HG03159 (cell line): Measurements from ENCODE around the gene GOSR1.
"Not testable (repeated sequence)": the region's sequence is repeated elsewhere in the genome, so short reads cannot be mapped to it uniquely, and the experiment has no call there.

Source experiments
- ATAC-seq: cut with Tn5 transposase; IDR thresholded peaks from one replicate; pipeline ENCODE4 v1.9.1; 2021; ENCODE audit warnings: mild to moderate bottlenecking, moderate library complexity; ENCODE audit not compliant: unreplicated experiment

GOSR1 gene

GRCh38 chr17:30573603-30574175, 96.5 kb downstream of the GOSR1 start:
- ATAC-seq, result no peak

GRCh38 chr17:30574309-30574708, 97.1 kb downstream of the GOSR1 start:
- ATAC-seq, result not testable (repeated sequence)

GRCh38 chr17:30574806-30575205, 97.6 kb downstream of the GOSR1 start:
- not testable (repeated sequence) for ATAC-seq

DNA sequence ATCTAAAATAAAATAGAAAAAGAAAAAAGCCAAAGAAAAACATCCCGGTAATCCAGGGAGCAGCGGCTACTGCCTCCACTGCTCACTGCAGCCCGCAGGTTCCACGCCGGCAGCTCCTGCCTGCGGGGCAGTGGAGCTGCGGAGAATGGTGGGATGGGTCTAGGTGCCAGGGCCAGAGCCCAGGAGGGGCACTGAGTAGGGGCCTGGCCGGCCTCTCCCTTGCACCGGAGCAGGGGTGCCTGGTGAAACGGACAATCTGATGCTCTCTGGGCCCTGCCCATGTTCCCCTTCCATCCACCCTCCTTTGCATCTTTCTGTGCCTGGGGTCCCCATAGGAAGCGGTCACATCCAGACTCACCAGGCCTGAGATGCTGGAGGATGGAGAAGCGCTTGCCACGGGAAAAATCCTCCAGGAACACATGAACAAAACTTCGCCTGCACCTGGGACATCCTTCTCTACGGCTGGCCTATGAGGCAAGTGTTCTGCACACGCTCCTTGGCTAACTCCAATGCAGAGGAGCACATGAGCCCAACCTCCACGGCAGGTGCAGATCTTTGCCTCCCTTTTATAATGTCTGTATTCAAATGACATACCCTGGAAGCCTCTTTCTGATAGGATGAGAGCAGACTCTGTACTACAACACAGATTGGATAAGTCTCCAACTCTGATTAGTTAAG, 98.6 kb downstream of the GOSR1 start:
- not testable (repeated sequence) for ATAC-seq

DNA sequence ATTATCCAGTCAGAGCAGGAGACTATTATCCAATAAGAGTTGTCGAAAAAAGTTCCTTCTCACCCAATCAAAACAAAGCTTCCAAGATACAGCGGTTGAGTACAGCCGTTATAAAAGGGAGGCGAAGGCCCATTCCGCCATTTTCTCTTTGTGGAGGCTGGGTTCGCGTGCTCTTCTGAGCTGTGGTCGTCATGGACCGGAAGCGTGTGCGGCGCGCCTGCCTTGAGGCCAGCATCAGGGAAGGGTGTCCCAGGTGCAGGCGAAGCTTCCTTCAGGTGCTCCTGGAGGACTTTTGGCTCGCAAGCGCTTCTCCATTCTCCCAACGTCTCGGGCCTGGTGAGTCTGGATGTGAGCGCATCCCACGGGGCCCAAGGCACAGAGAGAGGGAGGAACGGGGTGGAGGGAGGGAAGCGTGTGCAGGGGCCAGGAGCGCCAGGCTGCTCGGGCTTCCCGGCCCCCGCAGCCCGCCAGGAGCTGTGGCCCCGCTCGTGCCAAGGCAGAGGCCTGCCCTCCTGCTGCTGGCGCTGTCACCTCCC, 99.2 kb downstream of the GOSR1 start:
- ATAC-seq, result no peak
